GM19351 (cell line): ENCODE data around the gene PPT1.
A peak's percentile ranks its signal among the peaks of the same experiment; 100 is the strongest.
"Not testable (repeated sequence)": the region's sequence is repeated elsewhere in the genome, so short reads cannot be mapped to it uniquely, and the experiment has no call there.

Experiments used
- ATAC-seq: cut with Tn5 transposase; IDR thresholded peaks from one replicate; pipeline ENCODE4 v1.9.1; 2021; ENCODE audit warnings: mild to moderate bottlenecking, moderate library complexity; ENCODE audit not compliant: unreplicated experiment

The PPT1 gene

GRCh38 chr1:40057310-40058030 lies 39.6 kb downstream of the PPT1 start:
- no peak for ATAC-seq

- ATAC-seq, result no peak
These were observed 40.3 kb downstream of the PPT1 start for GRCh38 chr1:40056519-40057309.

- ATAC-seq, result no peak
These were observed 43.7 kb downstream of the PPT1 start for GRCh38 chr1:40053138-40053887.

- no peak for ATAC-seq
These were observed 46.2 kb downstream of the PPT1 start for GRCh38 chr1:40050863-40051262.

GRCh38 chr1:40049725-40050124 lies 47.3 kb downstream of the PPT1 start:
- ATAC-seq, result no peak

GRCh38 chr1:40047769-40048168 lies 49.3 kb downstream of the PPT1 start:
- ATAC-seq, result no peak

- ATAC-seq, result no peak
These were observed 49.8 kb downstream of the PPT1 start for GRCh38 chr1:40047276-40047675.

- no peak for ATAC-seq
These were observed 51.3 kb downstream of the PPT1 start for GRCh38 chr1:40045766-40046165.

GRCh38 chr1:40045182-40045581 lies 51.9 kb downstream of the PPT1 start:
- ATAC-seq, result no peak

GRCh38 chr1:40044110-40044509 lies 52.9 kb downstream of the PPT1 start:
- ATAC-seq, result no peak

GRCh38 chr1:40042341-40042740 lies 54.7 kb downstream of the PPT1 start:
- ATAC-seq, result no peak

- no peak for ATAC-seq
These were observed 55.6 kb downstream of the PPT1 start for GRCh38 chr1:40041466-40041838.

- peak; percentile 73 for ATAC-seq
These were observed 56.3 kb downstream of the PPT1 start, which contains the start of gene CAP1 for GRCh38 chr1:40040511-40041465. Gene CAP1, plus strand, starts transcription at chr1:40040729. Its CDS starts 18,618 bp downstream, at chr1:40059347.

GRCh38 chr1:40039757-40040510 lies 57.1 kb downstream of the PPT1 start:
- ATAC-seq, result peak; percentile 67

- ATAC-seq, result peak; percentile 2
These were observed 57.8 kb downstream of the PPT1 start for GRCh38 chr1:40039245-40039756.

- no peak for ATAC-seq
These were observed 58.4 kb downstream of the PPT1 start for GRCh38 chr1:40038697-40039096.

GRCh38 chr1:40037254-40037653 lies 59.8 kb downstream of the PPT1 start:
- not testable (repeated sequence) for ATAC-seq

- no peak for ATAC-seq
These were observed 60.5 kb downstream of the PPT1 start for GRCh38 chr1:40036574-40036973.

- ATAC-seq, result no peak
These were observed 62.2 kb downstream of the PPT1 start for GRCh38 chr1:40034869-40035268.
